Endodermal cell (in vitro differentiated cells): ENCODE measurements around the gene OASL. TPM values are rescaled to one million over a fixed set of nuclear protein-coding genes. Genes with fewer than 3 reads are reported as not detected.

Experiments used
- DNase-seq: peaks from one replicate; pipeline ENCODE4 v3.0.0-alpha.2; 2017
- H3K27ac ChIP-seq: 2 replicates; pipeline ENCODE4 v1.5.1; 2013; ENCODE audit warnings: mild to moderate bottlenecking, low read depth, low read length, moderate library complexity
- H3K27me3 ChIP-seq: 2 replicates; pipeline ENCODE4 v1.6.1; 2013; ENCODE audit warnings: mild to moderate bottlenecking, low read length, moderate library complexity; ENCODE audit not compliant: insufficient read depth, control insufficient read depth, poor library complexity, severe bottlenecking
- H3K36me3 ChIP-seq: 2 replicates; pipeline ENCODE4 v1.7.0; 2013; ENCODE audit warnings: mild to moderate bottlenecking, low read length, moderate library complexity; ENCODE audit not compliant: control insufficient read depth, insufficient read depth
- H3K4me1 ChIP-seq: one replicate; pipeline ENCODE4 v1.7.0; 2013; ENCODE audit warnings: low read length; ENCODE audit not compliant: control insufficient read depth, insufficient read depth
- H3K4me3 ChIP-seq: 2 replicates; pipeline ENCODE4 v1.5.1; 2013; ENCODE audit warnings: mild to moderate bottlenecking, low read length, moderate library complexity
- H3K9ac ChIP-seq: 2 replicates; pipeline ENCODE4 v1.6.1; 2013; ENCODE audit warnings: mild to moderate bottlenecking, low read length, moderate library complexity; ENCODE audit not compliant: poor library complexity, severe bottlenecking; ENCODE audit errors: extremely low read depth
- H3K9me3 ChIP-seq: 2 replicates; pipeline ENCODE4 v1.6.1; 2013; ENCODE audit warnings: mild to moderate bottlenecking, low read length, moderate library complexity; ENCODE audit not compliant: control insufficient read depth
- H3K27ac Mint-ChIP-seq: 2 replicates; pipeline ENCODE4 v1.8.0; 2020; ENCODE audit warnings: mixed read lengths
- H3K27me3 Mint-ChIP-seq: 2 replicates; pipeline ENCODE4 v1.8.0; 2021; ENCODE audit warnings: mild to moderate bottlenecking, mixed read lengths; ENCODE audit not compliant: insufficient read depth
- H3K36me3 Mint-ChIP-seq: 2 replicates; pipeline ENCODE4 v1.8.0; 2020; ENCODE audit warnings: low read depth, mixed read lengths
- H3K4me1 Mint-ChIP-seq: 2 replicates; pipeline ENCODE4 v1.8.0; 2020; ENCODE audit warnings: mixed read lengths
- H3K4me3 Mint-ChIP-seq: 2 replicates; pipeline ENCODE4 v1.8.0; 2020; ENCODE audit warnings: mild to moderate bottlenecking, moderate library complexity, mixed read lengths
- H3K9me3 Mint-ChIP-seq: 2 replicates; pipeline ENCODE4 v1.8.0; 2020; ENCODE audit warnings: mild to moderate bottlenecking, mixed read lengths
- WGBS, 2 experiments: methylation state at CpG; one replicate each; pipeline versions ENCODE4 v1.1.5 to v1.1.7; 2013; ENCODE audit warnings: missing lambda C conversion rate in 2 of 2, mixed read lengths in 1 of 2; ENCODE audit not compliant: insufficient coverage in 1 of 2, insufficient read length in 1 of 2; 5-methylcytosine and 5-hydroxymethylcytosine counted together
- total RNA-seq, 2 donors: library from RNA; stranded (reverse); fragmentation: NEBNext Ultra II Directional in 1 of 2; extraction: Animal tissue kit (Norgen Biotek cat#: 25700) in 1 of 2; gene quantifications; 2 replicates in 1 of 2; 3 replicates in 1 of 2; pipeline ENCODE4 v1.2.1, GENCODE V29; 2021
- TF ChIP-seq, protein P1 (sequence below): fragments of 200-600 bp; sonication (generic); conservative IDR thresholded peaks from 2 replicates; pipeline ENCODE4 v1.5.0; 2021; ENCODE audit warnings: antibody characterized with exemption, mild to moderate bottlenecking

Gene OASL
- total RNA-seq, 2 donors from 2014 or later = not detected

DNA sequence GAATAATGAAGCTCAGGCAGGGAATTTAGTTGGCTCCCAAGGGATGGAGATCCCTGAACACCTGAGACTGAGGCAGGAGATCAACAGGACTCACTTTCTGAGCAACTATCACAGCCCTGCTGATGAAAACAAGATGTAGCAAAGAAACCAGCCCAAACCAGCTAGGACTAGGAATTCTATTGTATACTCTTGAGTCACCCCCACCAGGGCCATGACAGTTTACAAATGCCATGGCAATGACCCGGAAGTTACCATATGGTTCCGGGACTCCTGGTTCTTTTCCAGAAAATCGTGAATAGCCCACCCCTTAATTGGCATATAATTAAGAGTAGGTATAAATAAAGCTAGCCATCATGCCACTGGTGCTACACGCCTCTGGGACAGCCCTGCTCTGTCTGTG is 46.0 kb upstream of the OASL start:
- Mint-ChIP-seq H3K27me3 (peaks cover 9% of the 10 kb centered on the region), H3K9me3 (no peaks in the 10 kb centered on the region), H3K4me3 (no peak overlapping the region), H3K36me3 (no peaks in the 10 kb centered on the region), H3K4me1 (no peaks in the 10 kb centered on the region), H3K27ac (no peak overlapping the region)
- Histone ChIP-seq H3K27me3 (no peaks in the 10 kb centered on the region), H3K9ac (no peak overlapping the region), H3K9me3 (no peaks in the 10 kb centered on the region), H3K36me3 (no peaks in the 10 kb centered on the region), H3K27ac (no peak overlapping the region), H3K4me3 (no peak overlapping the region), H3K4me1 (no peaks in the 10 kb centered on the region)
- 92 to 98% methylated on average over 4 of the region's 4 CpGs for WGBS, 2 experiments
- no peak for DNase-seq
- TF ChIP-seq, protein P1, sequence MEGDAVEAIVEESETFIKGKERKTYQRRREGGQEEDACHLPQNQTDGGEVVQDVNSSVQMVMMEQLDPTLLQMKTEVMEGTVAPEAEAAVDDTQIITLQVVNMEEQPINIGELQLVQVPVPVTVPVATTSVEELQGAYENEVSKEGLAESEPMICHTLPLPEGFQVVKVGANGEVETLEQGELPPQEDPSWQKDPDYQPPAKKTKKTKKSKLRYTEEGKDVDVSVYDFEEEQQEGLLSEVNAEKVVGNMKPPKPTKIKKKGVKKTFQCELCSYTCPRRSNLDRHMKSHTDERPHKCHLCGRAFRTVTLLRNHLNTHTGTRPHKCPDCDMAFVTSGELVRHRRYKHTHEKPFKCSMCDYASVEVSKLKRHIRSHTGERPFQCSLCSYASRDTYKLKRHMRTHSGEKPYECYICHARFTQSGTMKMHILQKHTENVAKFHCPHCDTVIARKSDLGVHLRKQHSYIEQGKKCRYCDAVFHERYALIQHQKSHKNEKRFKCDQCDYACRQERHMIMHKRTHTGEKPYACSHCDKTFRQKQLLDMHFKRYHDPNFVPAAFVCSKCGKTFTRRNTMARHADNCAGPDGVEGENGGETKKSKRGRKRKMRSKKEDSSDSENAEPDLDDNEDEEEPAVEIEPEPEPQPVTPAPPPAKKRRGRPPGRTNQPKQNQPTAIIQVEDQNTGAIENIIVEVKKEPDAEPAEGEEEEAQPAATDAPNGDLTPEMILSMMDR = no peak

DNA sequence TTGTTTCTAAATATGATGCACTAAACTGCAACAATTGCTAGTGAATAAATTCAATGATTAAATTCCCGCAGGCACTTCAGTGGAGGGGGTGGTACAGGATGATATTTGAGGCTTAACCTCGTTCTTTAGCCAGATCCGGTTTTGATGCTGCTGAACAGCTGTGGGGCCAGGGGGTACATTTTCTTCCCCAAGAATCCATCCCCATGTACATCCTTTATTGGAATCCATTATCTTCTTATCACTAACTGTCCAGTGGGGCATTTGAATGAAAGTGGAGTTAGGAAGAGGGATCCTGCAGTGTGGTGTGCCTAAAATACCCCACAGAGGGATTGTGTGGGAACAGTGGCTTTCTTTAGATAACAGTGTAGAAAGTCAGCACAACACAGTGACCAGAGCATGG is 45.2 kb upstream of the OASL start:
- Histone ChIP-seq H3K9me3 (no peaks in the 10 kb centered on the region), H3K9ac (no peak overlapping the region), H3K4me1 (no peaks in the 10 kb centered on the region), H3K27ac (no peak overlapping the region), H3K36me3 (no peaks in the 10 kb centered on the region), H3K4me3 (no peak overlapping the region), H3K27me3 (no peaks in the 10 kb centered on the region)
- Mint-ChIP-seq H3K27ac (no peak overlapping the region), H3K27me3 (peaks cover 5% of the 10 kb centered on the region), H3K36me3 (no peaks in the 10 kb centered on the region), H3K4me3 (no peak overlapping the region), H3K9me3 (no peaks in the 10 kb centered on the region), H3K4me1 (no peaks in the 10 kb centered on the region)
- 87 to 100% methylated on average over 1 to 3 of the region's 3 CpGs for WGBS, 2 experiments
- DNase-seq = no peak
- TF ChIP-seq, protein P1 = no peak

DNA sequence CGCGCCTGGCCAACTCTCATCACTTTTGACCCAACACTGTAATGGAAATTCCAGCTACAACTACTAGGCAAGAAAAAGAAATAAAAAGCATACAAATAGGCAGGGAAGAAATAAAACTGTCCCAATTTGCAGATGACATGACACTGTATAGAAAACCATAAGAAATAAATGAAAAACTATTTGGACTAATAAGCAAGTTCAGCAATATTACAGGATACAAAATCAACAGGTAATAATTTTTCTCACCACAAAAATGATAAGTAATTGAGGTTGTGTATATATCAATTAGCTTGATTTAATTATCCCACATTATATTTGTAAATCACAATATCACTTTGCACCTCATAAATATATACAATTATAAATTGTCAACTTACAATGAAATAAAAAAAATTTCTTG is 41.9 kb upstream of the OASL start:
- no peaks in the 10 kb centered on the region for H3K4me1 ChIP-seq
- peaks cover 4% of the 10 kb centered on the region for H3K9me3 ChIP-seq
- TF ChIP-seq, protein P1 = no peak
- H3K27me3 Mint-ChIP-seq = no peaks in the 10 kb centered on the region
- DNase-seq = no peak
- H3K9ac ChIP-seq = no peak overlapping the region
- no peaks in the 10 kb centered on the region for H3K36me3 Mint-ChIP-seq
- no peak overlapping the region for H3K27ac Mint-ChIP-seq
- no peak overlapping the region for H3K4me3 ChIP-seq
- H3K4me3 Mint-ChIP-seq = no peak overlapping the region
- H3K27ac ChIP-seq = no peak overlapping the region
- H3K36me3 ChIP-seq = no peaks in the 10 kb centered on the region
- WGBS, 2 experiments = 97% methylated on average over 2 of the region's 2 CpGs; no CpG with 5 or more reads in 1 of the 2 experiments
- peaks cover 18% of the 10 kb centered on the region for H3K9me3 Mint-ChIP-seq
- no peaks in the 10 kb centered on the region for H3K27me3 ChIP-seq
- H3K4me1 Mint-ChIP-seq = no peaks in the 10 kb centered on the region
